Measurements from ENCODE around the gene AK1. TPM values are rescaled to one million over a fixed set of nuclear protein-coding genes. Genes with fewer than 3 reads are reported as not detected.

AK1 gene
- total RNA-seq, 1 donor from 2014 or later = 43.8 TPM

GRCh38 chr9:127868278-127868902, 9.1 kb downstream of the AK1 start:
- DNase-seq (ENCODE audit: low read depth) = no peak

GRCh38 chr9:127867356-127868277, 9.9 kb downstream of the AK1 start:
- no peak for DNase-seq (ENCODE audit: low read depth)

- DNase-seq (ENCODE audit: low read depth) = no peak
These were observed 10.9 kb downstream of the AK1 start for GRCh38 chr9:127866535-127866934.

DNA sequence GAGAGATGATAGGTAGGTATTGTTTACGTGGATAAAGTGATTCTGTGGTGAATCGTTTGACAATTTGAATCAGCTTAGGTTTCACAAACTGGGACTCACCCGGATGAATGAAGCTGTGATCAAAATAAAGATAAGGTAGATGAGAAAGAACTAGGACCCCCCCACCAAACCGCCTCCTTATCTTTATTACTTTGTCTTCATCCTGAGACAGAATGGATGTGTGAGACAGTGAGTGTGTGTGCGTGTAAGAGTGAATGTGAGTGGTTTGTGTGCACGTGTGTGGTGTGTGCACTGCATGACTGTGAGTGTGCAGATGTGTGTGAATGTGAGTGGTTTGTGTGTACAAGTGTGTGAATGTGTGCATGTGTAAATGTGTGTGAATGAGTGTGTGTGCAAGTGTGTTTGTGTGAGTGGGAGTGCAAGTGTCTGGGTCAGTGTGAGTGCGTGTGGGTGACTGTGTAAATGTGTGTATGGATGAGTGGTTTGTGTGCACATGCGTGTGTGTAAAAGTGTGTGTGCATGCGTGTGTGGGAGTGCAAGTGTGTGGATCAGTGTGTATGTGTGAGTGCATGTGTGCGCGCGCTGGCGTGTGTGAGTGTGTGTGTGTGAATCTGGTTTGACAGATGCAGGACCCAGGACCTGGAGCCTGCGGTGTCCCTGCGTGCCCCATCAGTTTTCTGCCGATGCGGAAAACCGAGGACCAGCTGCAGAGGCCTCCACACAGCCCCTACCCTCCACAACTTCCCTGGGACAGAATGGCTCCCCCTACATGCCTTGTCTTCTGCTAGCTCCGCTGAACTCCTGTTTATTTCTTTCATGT, 11.6 kb downstream of the AK1 start:
- DNase-seq (ENCODE audit: low read depth) = no peak

GRCh38 chr9:127863191-127863621, 14.3 kb downstream of the AK1 start:
- no peak for DNase-seq (ENCODE audit: low read depth)

- no peak for DNase-seq (ENCODE audit: low read depth)
These were observed 15.1 kb downstream of the AK1 start for GRCh38 chr9:127862075-127863011.

DNA sequence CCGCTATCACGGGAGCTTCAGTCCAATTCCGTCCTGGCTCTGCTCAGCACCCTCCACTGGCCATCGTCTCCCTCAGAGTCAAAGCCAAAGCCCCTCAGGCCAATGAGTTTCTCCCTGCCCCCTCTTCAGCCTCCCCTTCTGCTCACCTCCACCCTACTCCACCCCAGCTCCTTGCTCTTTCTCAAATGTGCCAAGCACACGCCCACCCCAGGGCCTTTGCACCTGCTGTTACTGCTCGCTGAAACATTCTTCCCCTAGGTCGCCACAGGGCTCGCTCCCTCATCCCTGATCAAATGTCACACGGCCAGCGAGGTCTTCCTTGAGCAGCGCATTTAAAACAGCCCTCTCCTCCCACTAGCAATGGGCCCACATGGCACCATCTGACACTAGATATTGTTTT, 16.7 kb downstream of the AK1 start:
- DNase-seq (ENCODE audit: low read depth) = no peak

DNA sequence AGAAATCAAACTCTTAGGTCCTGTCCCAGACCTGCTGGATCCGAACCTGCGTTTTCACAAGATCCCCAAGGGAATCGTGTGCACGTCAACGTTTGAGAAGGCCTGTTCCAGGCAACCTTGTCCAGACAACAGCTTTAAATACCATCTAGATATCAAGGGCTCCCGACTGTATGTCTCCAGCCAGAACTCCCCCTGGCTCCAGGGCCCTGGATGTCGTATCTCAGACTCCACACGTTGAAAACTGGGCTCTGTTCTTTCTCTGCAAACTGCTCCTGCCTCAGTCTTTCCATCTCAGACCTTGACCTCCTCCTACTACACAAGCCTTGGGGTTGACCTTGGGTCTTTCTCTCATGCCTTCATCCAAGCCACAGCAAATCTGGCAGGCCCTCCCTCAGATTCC, 17.2 kb downstream of the AK1 start:
- DNase-seq (ENCODE audit: low read depth) = no peak

- no peak for DNase-seq (ENCODE audit: low read depth)
These were observed 19.4 kb downstream of the AK1 start for GRCh38 chr9:127858041-127858512.

DNA sequence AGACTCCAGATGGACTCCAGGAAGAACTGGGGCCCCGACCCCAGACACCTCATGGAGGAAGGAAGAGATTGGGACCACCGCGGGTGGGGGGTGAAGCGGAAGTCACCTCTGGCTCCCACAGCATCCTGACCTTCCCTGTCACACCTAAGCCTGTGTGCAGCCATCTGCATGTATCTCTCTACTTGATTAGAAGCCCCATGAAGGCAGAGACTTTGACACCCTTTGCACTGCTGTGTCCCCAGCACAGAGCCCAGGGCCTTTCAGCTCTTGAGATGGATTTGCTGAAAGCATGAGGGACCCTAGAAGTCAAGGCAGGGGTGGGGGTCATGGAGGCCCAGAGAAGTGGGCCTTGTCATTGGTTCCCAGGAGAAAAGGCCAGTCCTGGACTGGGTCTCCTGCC, 20.2 kb downstream of the AK1 start:
- no peak for DNase-seq (ENCODE audit: low read depth)

GRCh38 chr9:127856729-127857116, 20.8 kb downstream of the AK1 start:
- no peak for DNase-seq (ENCODE audit: low read depth)

DNA sequence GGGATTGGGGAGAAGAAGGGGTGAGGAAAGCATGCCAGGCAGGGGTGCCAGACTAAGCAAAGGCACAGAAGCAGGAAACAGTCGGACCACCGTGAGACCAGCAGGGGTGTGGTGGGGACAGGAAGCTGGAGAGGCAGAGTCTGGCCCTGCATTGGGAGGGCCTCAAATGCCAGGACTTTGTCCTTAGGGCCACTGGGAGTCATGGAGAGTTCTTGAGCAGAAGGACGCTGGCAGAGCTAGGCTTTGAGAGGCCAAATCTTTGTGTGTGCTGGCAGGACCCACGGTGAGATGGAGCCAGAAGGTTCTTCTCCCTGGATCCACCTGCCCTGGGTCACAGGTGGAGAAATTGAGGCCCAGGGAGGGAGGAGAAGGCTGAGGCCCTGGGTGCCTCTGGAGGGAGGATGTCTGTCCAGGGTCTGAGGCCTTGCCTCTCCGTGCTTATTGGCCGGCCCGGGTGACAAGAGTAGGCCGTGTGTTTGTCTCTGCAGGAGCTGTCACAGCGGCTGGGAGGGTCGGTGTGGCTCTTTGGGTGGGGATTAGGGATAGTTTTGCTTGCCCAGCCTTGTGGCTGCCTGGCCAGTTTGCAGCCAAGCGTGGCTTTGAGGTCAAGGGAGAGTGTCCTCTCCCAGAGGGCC, 21.3 kb downstream of the AK1 start:
- no peak for DNase-seq (ENCODE audit: low read depth)

- no peak for DNase-seq (ENCODE audit: low read depth)
These were observed 22.0 kb downstream of the AK1 start for GRCh38 chr9:127855522-127855921.

GRCh38 chr9:127854960-127855359, 22.5 kb downstream of the AK1 start:
- no peak for DNase-seq (ENCODE audit: low read depth)

GRCh38 chr9:127854184-127854806, 23.2 kb downstream of the AK1 start, which contains the start of gene ENG:
Gene ENG, minus strand, starts transcription at chr9:127854658. Its CDS starts 303 bp downstream, at chr9:127854355.
- no peak for DNase-seq (ENCODE audit: low read depth)

GRCh38 chr9:127853312-127854183, 23.9 kb downstream of the AK1 start:
- no peak for DNase-seq (ENCODE audit: low read depth)

DNA sequence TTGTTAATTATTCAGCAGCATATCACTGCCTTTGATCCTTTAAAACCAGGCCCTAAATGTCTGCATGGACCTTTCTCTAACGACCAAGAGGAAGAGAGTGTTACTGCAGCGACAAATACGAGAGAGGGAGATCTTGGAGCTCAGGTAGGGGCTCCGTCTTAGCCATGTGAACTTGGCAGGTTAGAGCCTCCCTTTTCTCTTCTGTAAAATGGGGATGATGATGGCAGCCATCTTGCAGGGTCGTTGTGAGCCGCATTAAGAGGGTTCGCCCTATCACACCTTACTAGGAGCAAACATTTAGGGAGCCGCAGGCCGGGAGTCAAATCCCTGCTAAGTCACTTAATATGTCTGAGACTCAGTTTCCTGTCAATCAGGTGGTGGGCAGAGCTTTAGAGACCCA, 24.6 kb downstream of the AK1 start:
- no peak for DNase-seq (ENCODE audit: low read depth)

GRCh38 chr9:127850286-127850830, 27.1 kb downstream of the AK1 start:
- DNase-seq (ENCODE audit: low read depth) = no peak

Data from renal cortical epithelial cell (primary cell).